GM23248 (cell line): ENCODE results near the gene RASA4.
"Not testable (repeated sequence)": the region's sequence is repeated elsewhere in the genome, so short reads cannot be mapped to it uniquely, and the experiment has no call there.

ENCODE experiments used
- EZH2 ChIP-seq: fragments of 200-600 bp; sonication (generic); IDR thresholded peaks from 2 replicates; pipeline ENCODE4 v1.6.1; 2018; ENCODE audit warnings: antibody characterized with exemption, mild to moderate bottlenecking; ENCODE audit not compliant: insufficient read depth, poor library complexity, severe bottlenecking
- EZH2phosphoT487 ChIP-seq: fragments of 200-600 bp; sonication (generic); IDR thresholded peaks from 2 replicates; pipeline ENCODE4 v1.6.1; 2018; ENCODE audit warnings: antibody characterized with exemption, moderate library complexity, mild to moderate bottlenecking, low read depth; ENCODE audit not compliant: insufficient read depth

GRCh38 chr7:102642691-102643090, 26.1 kb upstream of the RASA4 start, which contains the start of gene UPK3BL1:
- not testable (repeated sequence) for TF ChIP-seq EZH2phosphoT487, EZH2
